ENCODE results near the gene SASH1. TPM values are rescaled to one million over a fixed set of nuclear protein-coding genes. Genes with fewer than 3 reads are reported as not detected.

SASH1 gene
- total RNA-seq, 1 donor from 2014 or later = 10.2 TPM

- Histone ChIP-seq H3K36me3 (no peaks in the 10 kb centered on the region), H4K20me1 (ENCODE audit: low read depth) (no peaks in the 10 kb centered on the region), H3F3A (ENCODE audit: low read depth) (peaks cover 4% of the 10 kb centered on the region), H3K9me3 (ENCODE audit: low read depth) (no peaks in the 10 kb centered on the region), H3K79me2 (ENCODE audit: low read depth) (no peaks in the 10 kb centered on the region), H3K27me3 (no peaks in the 10 kb centered on the region), H3K4me3 (no peak overlapping the region), H3K27ac (no peak overlapping the region), H3K4me2 (no peak overlapping the region), H3K9ac (no peak overlapping the region), H3K4me1 (peaks cover 7% of the 10 kb centered on the region), H2AFZ (replicated peaks) (no peak overlapping the region)
- Mint-ChIP-seq H3K27ac (no peak overlapping the region), H3K36me3 (peaks cover 6% of the 10 kb centered on the region), H3K27me3 (ENCODE audit: insufficient read depth, low read depth) (no peaks in the 10 kb centered on the region), H3K9me3 (peaks cover 2% of the 10 kb centered on the region), H3K4me1 (peaks cover 5% of the 10 kb centered on the region), H3K4me3 (no peak overlapping the region)
- TF ChIP-seq EZH2 (IDR thresholded peaks at IDR 0.05) = no peak
- no peak for TF ChIP-seq CTCF (IDR thresholded peaks at IDR 0.05)
- TF ChIP-seq EZH2phosphoT487 (IDR thresholded peaks at IDR 0.05) = no peak
- no peak for DNase-seq (ENCODE audit: low spot score)
These were observed 64.7 kb downstream of the SASH1 start for GRCh38 chr6:148407372-148407771.

GRCh38 chr6:148413321-148414091 is 70.9 kb downstream of the SASH1 start:
- no peaks in the 10 kb centered on the region for H3K9me3 Mint-ChIP-seq
- H3F3A ChIP-seq (ENCODE audit: low read depth) = peaks cover 2% of the 10 kb centered on the region
- H3K27me3 ChIP-seq = no peaks in the 10 kb centered on the region
- H4K20me1 ChIP-seq (ENCODE audit: low read depth) = no peaks in the 10 kb centered on the region
- peaks cover 8% of the 10 kb centered on the region for H3K4me1 ChIP-seq
- TF ChIP-seq EZH2 (IDR thresholded peaks at IDR 0.05) (no peak), EZH2phosphoT487 (IDR thresholded peaks at IDR 0.05) (no peak), CTCF (IDR thresholded peaks at IDR 0.05) (no peak)
- no peaks in the 10 kb centered on the region for H3K79me2 ChIP-seq (ENCODE audit: low read depth)
- H3K27ac ChIP-seq = no peak overlapping the region
- H3K36me3 ChIP-seq = no peaks in the 10 kb centered on the region
- no peaks in the 10 kb centered on the region for H3K27me3 Mint-ChIP-seq (ENCODE audit: insufficient read depth, low read depth)
- no peak overlapping the region for H3K27ac Mint-ChIP-seq
- peak overlapping the region; percentile 27 for H3K4me2 ChIP-seq
- H3K4me1 Mint-ChIP-seq = peaks cover 4% of the 10 kb centered on the region
- H3K36me3 Mint-ChIP-seq = no peaks in the 10 kb centered on the region
- H2AFZ ChIP-seq (replicated peaks) = no peak overlapping the region
- H3K9ac ChIP-seq = no peak overlapping the region
- H3K4me3 Mint-ChIP-seq = no peak overlapping the region
- H3K9me3 ChIP-seq (ENCODE audit: low read depth) = no peaks in the 10 kb centered on the region
- no peak for DNase-seq (ENCODE audit: low spot score)
- no peak overlapping the region for H3K4me3 ChIP-seq

- H3K27me3 Mint-ChIP-seq (ENCODE audit: insufficient read depth, low read depth) = no peaks in the 10 kb centered on the region
These were observed 71.5 kb downstream of the SASH1 start for GRCh38 chr6:148414092-148414489.

More at GRCh38 chr6:148414092-148414489, 71.5 kb downstream of the SASH1 start:
- Histone ChIP-seq H3K4me2 (no peak overlapping the region), H3K9me3 (ENCODE audit: low read depth) (no peaks in the 10 kb centered on the region), H3K9ac (no peak overlapping the region), H3F3A (ENCODE audit: low read depth) (no peaks in the 10 kb centered on the region), H3K27ac (no peak overlapping the region), H3K36me3 (no peaks in the 10 kb centered on the region), H3K27me3 (no peaks in the 10 kb centered on the region), H3K4me3 (no peak overlapping the region), H3K4me1 (peaks cover 8% of the 10 kb centered on the region), H4K20me1 (ENCODE audit: low read depth) (no peaks in the 10 kb centered on the region), H2AFZ (replicated peaks) (no peak overlapping the region), H3K79me2 (ENCODE audit: low read depth) (no peaks in the 10 kb centered on the region)
- TF ChIP-seq EZH2 (IDR thresholded peaks at IDR 0.05) (no peak), CTCF (IDR thresholded peaks at IDR 0.05) (no peak), EZH2phosphoT487 (IDR thresholded peaks at IDR 0.05) (no peak)
- Mint-ChIP-seq H3K9me3 (no peaks in the 10 kb centered on the region), H3K4me3 (no peak overlapping the region), H3K4me1 (peaks cover 4% of the 10 kb centered on the region), H3K36me3 (no peaks in the 10 kb centered on the region), H3K27ac (no peak overlapping the region)
- no peak for DNase-seq (ENCODE audit: low spot score)
